HepG2 (cell line): ENCODE results near the gene PRMT5. TPM values are rescaled to one million over a fixed set of nuclear protein-coding genes. Genes with fewer than 3 reads are reported as not detected.
"Not testable (repeated sequence)": the region's sequence is repeated elsewhere in the genome, so short reads cannot be mapped to it uniquely, and the experiment has no call there.

Source experiments
- FOXP4 ChIP-seq: sonication (generic); formaldehyde crosslinking; IDR thresholded peaks from 2 replicates; pipeline ENCODE4 v1.4.0; 2020; ENCODE audit warnings: missing genetic modification reagents
- KDM2A ChIP-seq: sonication (generic); formaldehyde crosslinking; IDR thresholded peaks from 2 replicates; pipeline ENCODE4 v1.4.0; 2020; ENCODE audit warnings: low read depth, missing genetic modification reagents, borderline replicate concordance
- MNT ChIP-seq: fragments of 450-650 bp; IDR thresholded peaks from 2 replicates; pipeline ENCODE4 v1.6.1; 2016
- NR2C2 ChIP-seq: sonication (generic); formaldehyde crosslinking; IDR thresholded peaks from 2 replicates; pipeline ENCODE4 v1.4.0; 2020; ENCODE audit warnings: missing genetic modification reagents, mild to moderate bottlenecking, moderate library complexity, borderline replicate concordance
- SMAD3 ChIP-seq: sonication (generic); formaldehyde crosslinking; IDR thresholded peaks from 2 replicates; pipeline ENCODE4 v1.4.0; 2020; ENCODE audit warnings: missing genetic modification reagents
- SOX6 ChIP-seq, 2 experiments: fragments of 450-650 bp in 1 of 2; sonication (generic) in 1 of 2; formaldehyde crosslinking in 1 of 2; IDR thresholded peaks; 2 replicates each; pipeline versions ENCODE4 v1.4.0 to v1.6.1; 2017 to 2020; ENCODE audit warnings: antibody characterized with exemption in 1 of 2, mild to moderate bottlenecking in 1 of 2, missing genetic modification reagents in 1 of 2
- SSRP1 ChIP-seq: IDR thresholded peaks from 2 replicates; pipeline ENCODE4 v1.6.1; 2016; ENCODE audit warnings: control low read depth
- ZKSCAN8 ChIP-seq: IDR thresholded peaks from 2 replicates; pipeline ENCODE4 v1.6.1; 2016; ENCODE audit warnings: borderline replicate concordance, missing genetic modification reagents, missing compliant biosample characterization
- ZNF142 ChIP-seq: sonication (generic); formaldehyde crosslinking; IDR thresholded peaks from 2 replicates; pipeline ENCODE4 v1.4.0; 2020; ENCODE audit warnings: missing genetic modification reagents
- ZNF331 ChIP-seq: sonication (generic); formaldehyde crosslinking; IDR thresholded peaks from 2 replicates; pipeline ENCODE4 v1.4.0; 2020; ENCODE audit warnings: missing genetic modification reagents
- ZNF362 ChIP-seq: sonication (generic); formaldehyde crosslinking; IDR thresholded peaks from 2 replicates; pipeline ENCODE4 v1.4.0; 2020; ENCODE audit warnings: missing genetic modification reagents, mild to moderate bottlenecking, borderline replicate concordance
- ZNF512B ChIP-seq: sonication (generic); formaldehyde crosslinking; IDR thresholded peaks from 2 replicates; pipeline ENCODE4 v1.5.1; 2020; ENCODE audit warnings: missing genetic modification reagents, mild to moderate bottlenecking, borderline replicate concordance
- polyA plus RNA-seq, 8 experiments: library from polyadenylated mRNA; depleted of rRNA in 3 of 8; stranded (reverse) in 7 of 8; unstranded in 1 of 8; fragments of >200 nt; fragmentation: Illumina TruSeq in 4 of 8; extraction: Trizol in 4 of 8; gene quantifications; 2 replicates each; pipeline versions ENCODE4 v1.2.1 to v1.2.3, GENCODE V29; 2011 to 2016; ENCODE audit warnings: low read depth in 4 of 8, missing spikeins in 1 of 8, mixed read lengths in 1 of 8; ENCODE audit not compliant: insufficient read depth in 1 of 8
- total RNA-seq, 5 experiments: library from RNA; depleted of rRNA; stranded (reverse); fragments of >200 nt; fragmentation: Illumina TruSeq; extraction: Trizol; gene quantifications; 2 replicates each; pipeline ENCODE4 v1.2.3, GENCODE V29; 2016; ENCODE audit warnings: low read depth in 1 of 5

Gene PRMT5
- total and polyA plus RNA-seq, 2 of the 13 experiments (the other 11 are each of a cell fraction or from before 2014, with no cell fraction given): 210 to 354 TPM

- 0 out of 2 replicates have a peak, but pooled peaks have one; percentile 31 for TF ChIP-seq ZNF142 (CRISPR knock-in tag)
- peak; percentile 79 for TF ChIP-seq KDM2A (CRISPR knock-in tag)
- TF ChIP-seq NR2C2: peak; percentile 69
- peak; percentile 16; the same call in 1 of the 2 replicates for TF ChIP-seq SMAD3 (CRISPR knock-in tag)
- not testable (repeated sequence) for TF ChIP-seq SOX6 (IDR thresholded peaks at IDR 0.05)
- TF ChIP-seq SOX6 (CRISPR knock-in tag; IDR thresholded peaks at IDR 0.05): peak; percentile 57
- TF ChIP-seq FOXP4: peak; percentile 42
- TF ChIP-seq MNT: peak; percentile 32; the same call in 1 of the 2 replicates
- peak; percentile 19; the same call in 1 of the 2 replicates for TF ChIP-seq ZNF512B (CRISPR knock-in tag)
- peak; percentile 100 for TF ChIP-seq ZNF362 (CRISPR knock-in tag)
- TF ChIP-seq ZKSCAN8: peak; percentile 29; the same call in 1 of the 2 replicates
- peak; percentile 84 for TF ChIP-seq ZNF331 (CRISPR knock-in tag)
- 0 out of 2 replicates have a peak, but pooled peaks have one; percentile 79 for TF ChIP-seq SSRP1 (CRISPR knock-in tag)
Observed at GRCh38 chr14:22965916-22966782, 37.0 kb upstream of the PRMT5 start (continued).
